Skeletal muscle satellite cell (primary cell): ENCODE results near the gene MYO15A.

Source experiments
- H3K27me3 ChIP-seq: 2 replicates; pipeline ENCODE4 v1.7.0; 2013; ENCODE audit warnings: low read length; ENCODE audit not compliant: control insufficient read depth, insufficient read depth
- H3K36me3 ChIP-seq: 2 replicates; pipeline ENCODE4 v1.7.0; 2013; ENCODE audit warnings: mild to moderate bottlenecking, control low read depth, low read length; ENCODE audit not compliant: insufficient read depth
- H3K4me1 ChIP-seq: 2 replicates; pipeline ENCODE4 v1.7.0; 2013; ENCODE audit warnings: low read length; ENCODE audit not compliant: control insufficient read depth, insufficient read depth
- H3K4me2 ChIP-seq: 2 replicates; pipeline ENCODE4 v1.7.0; 2013; ENCODE audit warnings: mild to moderate bottlenecking, low read length
- H3K4me3 ChIP-seq: 2 replicates; pipeline ENCODE4 v1.7.0; 2013; ENCODE audit warnings: low read length
- H3K9ac ChIP-seq: 2 replicates; pipeline ENCODE4 v1.7.0; 2013; ENCODE audit warnings: mild to moderate bottlenecking, low read depth, low read length, moderate library complexity
- H3K9me3 ChIP-seq: replicated peaks from 2 replicates; pipeline ENCODE4 v1.7.0; 2013; ENCODE audit warnings: mild to moderate bottlenecking, control low read depth, low read length

Gene MYO15A

DNA sequence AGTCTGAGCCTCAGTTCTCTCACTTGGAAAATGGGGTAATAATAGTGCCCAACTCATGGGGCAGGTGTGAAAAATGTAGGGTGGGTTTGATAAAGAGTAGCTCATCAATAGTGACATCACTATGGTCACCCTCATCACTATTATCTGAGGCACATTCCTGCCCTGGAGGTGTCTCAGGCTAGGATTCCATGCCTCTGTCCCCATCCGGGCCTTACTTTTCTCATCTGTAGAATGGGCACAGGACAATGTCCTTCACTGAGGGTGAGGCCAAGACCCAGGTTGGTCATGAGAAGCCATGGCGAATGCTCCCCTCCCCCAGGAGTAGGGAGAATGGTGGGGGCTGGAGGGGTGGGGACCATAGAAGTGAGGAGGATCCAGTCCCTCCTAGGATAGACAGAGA, 30.5 kb downstream of the MYO15A start:
- H3K27me3 ChIP-seq, result peaks cover 23% of the 10 kb centered on the region
- H3K9me3 ChIP-seq, result no peaks in the 10 kb centered on the region
- no peaks in the 10 kb centered on the region for H3K4me1 ChIP-seq
- no peak overlapping the region for H3K9ac ChIP-seq
- H3K4me3 ChIP-seq, result no peak overlapping the region
- H3K36me3 ChIP-seq, result no peaks in the 10 kb centered on the region
- H3K4me2 ChIP-seq, result no peak overlapping the region

- H3K9me3 ChIP-seq, result no peaks in the 10 kb centered on the region
- no peak overlapping the region for H3K4me2 ChIP-seq
- H3K4me3 ChIP-seq, result no peak overlapping the region
- H3K36me3 ChIP-seq, result no peaks in the 10 kb centered on the region
- peaks cover 23% of the 10 kb centered on the region for H3K27me3 ChIP-seq
- H3K9ac ChIP-seq, result no peak overlapping the region
- H3K4me1 ChIP-seq, result no peaks in the 10 kb centered on the region
Observed at GRCh38 chr17:18139498-18139897, 30.9 kb downstream of the MYO15A start.

DNA sequence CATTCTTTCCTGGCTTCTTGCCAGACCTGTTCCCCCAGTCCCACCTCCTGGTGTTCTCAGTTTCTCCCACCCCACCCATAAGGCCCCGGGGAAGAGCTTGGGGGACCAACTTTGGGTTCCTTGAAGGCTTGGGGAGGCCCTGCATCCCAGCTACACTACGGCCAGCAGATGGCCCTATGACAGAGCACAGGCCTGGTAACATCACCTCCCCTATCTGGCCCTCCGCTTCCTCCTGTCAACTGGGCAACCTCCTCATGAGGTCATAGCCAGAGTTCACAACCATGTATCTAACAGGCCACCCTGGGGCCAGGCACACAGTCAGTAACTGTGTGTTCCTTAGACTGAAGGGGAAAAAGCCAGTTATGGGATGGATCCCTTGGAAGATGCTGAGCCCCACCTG, 31.4 kb downstream of the MYO15A start:
- Histone ChIP-seq H3K36me3 (no peaks in the 10 kb centered on the region), H3K9ac (no peak overlapping the region), H3K9me3 (no peaks in the 10 kb centered on the region), H3K27me3 (peaks cover 23% of the 10 kb centered on the region), H3K4me1 (no peaks in the 10 kb centered on the region), H3K4me2 (no peak overlapping the region), H3K4me3 (no peak overlapping the region)

GRCh38 chr17:18140648-18141047, 32.1 kb downstream of the MYO15A start:
- Histone ChIP-seq H3K4me1 (no peaks in the 10 kb centered on the region), H3K4me2 (no peak overlapping the region), H3K9ac (no peak overlapping the region), H3K27me3 (peaks cover 20% of the 10 kb centered on the region), H3K9me3 (no peaks in the 10 kb centered on the region), H3K4me3 (no peak overlapping the region), H3K36me3 (no peaks in the 10 kb centered on the region)

DNA sequence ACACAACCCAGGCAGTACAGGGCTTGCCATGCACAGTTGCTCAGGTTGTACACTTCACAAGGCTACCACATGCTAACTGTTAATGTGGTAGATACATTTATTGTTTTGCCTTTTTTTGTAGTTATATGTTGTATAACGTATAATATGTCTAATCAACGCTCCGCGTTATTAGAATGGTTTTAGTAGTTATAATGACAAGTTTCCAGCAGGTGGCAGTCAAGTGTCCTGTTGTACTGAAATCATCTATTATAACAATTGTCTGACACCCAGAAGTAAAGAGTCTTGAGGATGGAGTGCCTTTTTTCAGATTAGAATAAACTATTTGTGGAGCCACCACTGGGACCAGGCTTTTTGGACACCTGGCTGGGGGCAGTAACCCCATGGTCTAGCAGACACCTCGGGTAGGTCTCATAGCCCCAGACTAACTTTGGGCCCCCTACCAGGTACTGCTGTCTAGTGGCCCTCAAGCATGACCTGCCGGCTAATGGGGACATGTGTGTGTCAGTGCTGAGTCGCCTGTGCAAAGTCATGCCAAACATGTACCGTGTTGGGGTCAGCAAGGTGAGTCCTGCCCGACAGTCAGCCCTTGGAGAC, 32.8 kb downstream of the MYO15A start:
- no peak overlapping the region for H3K4me3 ChIP-seq
- no peak overlapping the region for H3K9ac ChIP-seq
- no peak overlapping the region for H3K4me2 ChIP-seq
- no peaks in the 10 kb centered on the region for H3K36me3 ChIP-seq
- peaks cover 17% of the 10 kb centered on the region for H3K27me3 ChIP-seq
- H3K4me1 ChIP-seq, result no peaks in the 10 kb centered on the region
- no peaks in the 10 kb centered on the region for H3K9me3 ChIP-seq

DNA sequence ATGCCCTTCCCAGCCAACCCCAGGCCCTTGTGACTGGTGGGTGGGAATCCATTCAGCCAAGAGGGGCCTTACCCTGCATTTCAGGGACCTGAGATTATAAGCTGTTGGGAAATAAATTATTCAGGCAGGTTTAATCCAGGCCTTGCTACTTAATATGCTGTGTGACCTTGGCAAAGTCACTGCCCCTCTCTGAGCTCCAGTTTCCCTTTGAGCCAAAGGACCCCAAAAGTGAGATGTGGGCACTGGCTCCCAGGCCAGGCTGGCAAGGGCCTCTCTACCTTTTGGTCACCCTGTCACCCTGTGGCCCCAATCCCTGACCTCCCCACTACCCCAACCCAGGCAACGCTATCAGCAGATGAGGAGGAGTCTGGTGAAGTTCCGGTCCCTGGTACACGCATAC, 33.9 kb downstream of the MYO15A start:
- Histone ChIP-seq H3K4me2 (no peak overlapping the region), H3K9ac (no peak overlapping the region), H3K4me3 (no peak overlapping the region), H3K4me1 (no peaks in the 10 kb centered on the region), H3K36me3 (no peaks in the 10 kb centered on the region), H3K9me3 (no peaks in the 10 kb centered on the region), H3K27me3 (peaks cover 7% of the 10 kb centered on the region)

DNA sequence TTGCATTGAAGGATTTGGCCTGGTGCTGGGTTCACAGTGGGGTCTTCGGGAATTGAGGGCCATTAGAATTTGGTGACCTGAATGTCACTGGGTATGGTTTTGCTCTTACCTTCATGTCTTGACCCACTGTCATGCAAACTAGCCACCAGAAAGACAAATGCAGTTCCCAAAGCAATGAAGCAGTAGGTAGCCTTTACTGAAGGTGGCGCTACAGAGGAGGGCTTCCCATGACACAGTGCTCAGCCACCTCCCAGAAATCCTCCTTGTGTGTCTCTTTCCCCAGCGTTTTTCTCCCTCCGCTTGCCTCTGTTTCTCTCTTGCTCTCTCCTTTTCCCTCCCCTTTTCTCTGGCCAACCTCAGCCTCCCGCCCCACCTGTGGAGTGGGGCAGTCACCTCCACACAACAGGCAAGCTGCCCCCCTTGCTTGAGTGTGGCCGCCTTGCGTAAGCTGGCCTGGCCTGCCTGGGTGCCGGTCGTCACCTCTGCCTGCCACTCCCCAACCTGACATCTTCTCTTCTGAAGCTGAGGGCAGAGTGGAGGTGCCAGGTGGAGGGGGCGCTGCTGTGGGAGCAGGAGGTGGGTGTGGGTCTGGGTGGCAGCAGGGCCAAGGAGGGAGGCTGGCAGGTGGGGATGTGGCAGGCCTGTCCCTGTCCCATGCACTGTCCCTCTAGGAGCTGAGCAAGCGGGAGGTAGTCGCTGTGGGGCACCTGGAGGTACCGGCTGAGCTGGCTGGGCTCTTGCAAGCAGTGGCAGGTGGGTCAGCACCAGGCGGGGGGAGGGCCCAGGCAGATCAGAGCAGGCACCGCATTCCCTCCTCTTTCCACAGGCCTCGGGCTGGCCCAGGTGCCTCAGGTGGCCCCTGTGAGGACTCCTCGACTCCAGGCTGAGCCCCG, 34.7 kb downstream of the MYO15A start:
- Histone ChIP-seq H3K4me1 (no peaks in the 10 kb centered on the region), H3K27me3 (peaks cover 4% of the 10 kb centered on the region), H3K9ac (no peak overlapping the region), H3K4me2 (no peak overlapping the region), H3K36me3 (no peaks in the 10 kb centered on the region), H3K9me3 (no peaks in the 10 kb centered on the region), H3K4me3 (no peak overlapping the region)

- no peaks in the 10 kb centered on the region for H3K9me3 ChIP-seq
- no peak overlapping the region for H3K4me2 ChIP-seq
- H3K36me3 ChIP-seq, result no peaks in the 10 kb centered on the region
- no peak overlapping the region for H3K9ac ChIP-seq
- H3K27me3 ChIP-seq, result peaks cover 8% of the 10 kb centered on the region
- no peaks in the 10 kb centered on the region for H3K4me1 ChIP-seq
- H3K4me3 ChIP-seq, result no peak overlapping the region
Observed at GRCh38 chr17:18144261-18144660, 35.7 kb downstream of the MYO15A start.

DNA sequence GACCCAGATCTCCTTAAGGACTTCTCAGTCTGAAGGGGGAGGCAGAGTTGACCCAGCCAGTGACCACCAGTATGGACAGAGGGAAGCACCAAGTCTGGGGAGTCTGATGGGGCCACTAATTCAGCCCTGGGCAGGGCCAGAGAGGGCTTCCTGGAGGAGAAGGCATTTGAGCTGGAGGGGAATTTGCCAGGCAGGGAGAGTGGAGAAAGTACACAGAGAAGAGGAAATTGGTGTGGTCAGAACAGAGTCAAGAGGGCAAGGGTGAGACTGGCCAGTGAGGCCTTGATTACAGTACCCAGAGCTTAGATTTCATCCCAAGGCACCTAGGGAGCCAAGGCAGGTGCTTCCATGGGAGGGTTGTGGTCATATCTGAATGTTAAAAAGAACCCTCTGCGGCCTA, 36.3 kb downstream of the MYO15A start:
- no peaks in the 10 kb centered on the region for H3K36me3 ChIP-seq
- H3K9me3 ChIP-seq, result no peaks in the 10 kb centered on the region
- no peaks in the 10 kb centered on the region for H3K4me1 ChIP-seq
- H3K4me3 ChIP-seq, result no peak overlapping the region
- H3K27me3 ChIP-seq, result peaks cover 10% of the 10 kb centered on the region
- no peak overlapping the region for H3K4me2 ChIP-seq
- H3K9ac ChIP-seq, result no peak overlapping the region

- Histone ChIP-seq H3K27me3 (peaks cover 10% of the 10 kb centered on the region), H3K9ac (no peak overlapping the region), H3K4me2 (no peak overlapping the region), H3K9me3 (no peaks in the 10 kb centered on the region), H3K4me3 (no peak overlapping the region), H3K36me3 (no peaks in the 10 kb centered on the region), H3K4me1 (no peaks in the 10 kb centered on the region)
Observed at GRCh38 chr17:18145811-18146210, 37.3 kb downstream of the MYO15A start.

- H3K4me1 ChIP-seq, result no peaks in the 10 kb centered on the region
- H3K9ac ChIP-seq, result no peak overlapping the region
- H3K36me3 ChIP-seq, result no peaks in the 10 kb centered on the region
- no peak overlapping the region for H3K4me3 ChIP-seq
- peaks cover 10% of the 10 kb centered on the region for H3K27me3 ChIP-seq
- no peaks in the 10 kb centered on the region for H3K9me3 ChIP-seq
- H3K4me2 ChIP-seq, result no peak overlapping the region
Observed at GRCh38 chr17:18146259-18146658, 37.7 kb downstream of the MYO15A start.

DNA sequence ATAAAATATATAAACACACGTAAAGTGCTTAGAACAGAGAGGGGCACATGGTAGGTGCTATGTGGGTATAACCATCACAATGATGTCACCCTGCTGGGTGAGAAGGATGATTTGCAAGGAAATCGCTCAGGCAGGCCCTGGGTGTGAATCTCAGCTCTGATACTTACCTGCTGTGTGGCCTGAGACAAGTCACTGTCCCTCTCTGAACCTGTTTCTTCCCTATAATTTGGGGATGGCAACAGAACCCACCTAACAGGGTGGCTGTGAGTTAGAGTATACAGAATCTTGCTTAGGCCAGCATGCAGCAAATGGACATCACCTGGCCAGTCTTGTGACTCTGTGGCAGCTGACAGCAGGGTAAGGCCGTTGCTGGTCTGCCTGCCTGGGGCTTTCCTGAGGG, 38.4 kb downstream of the MYO15A start:
- H3K36me3 ChIP-seq, result no peaks in the 10 kb centered on the region
- no peak overlapping the region for H3K4me3 ChIP-seq
- no peak overlapping the region for H3K9ac ChIP-seq
- no peak overlapping the region for H3K4me2 ChIP-seq
- no peaks in the 10 kb centered on the region for H3K4me1 ChIP-seq
- H3K9me3 ChIP-seq, result no peaks in the 10 kb centered on the region
- H3K27me3 ChIP-seq, result peaks cover 10% of the 10 kb centered on the region
